Heart left ventricle (tissue), 16 donors: ENCODE results near the gene STIM1. TPM values are rescaled to one million over a fixed set of nuclear protein-coding genes. Genes with fewer than 3 reads are reported as not detected.

ENCODE experiments used
- ATAC-seq, 4 donors: fragments of 200-7000 bp; cut with Tn5 transposase; one replicate each; pipeline ENCODE4 v1.9.1; 2020 to 2022; ENCODE audit warnings: moderate library complexity in 4 of 4, mild to moderate bottlenecking in 3 of 4, moderate number of reproducible peaks in 1 of 4
- DNase-seq, 5 donors: peaks; one replicate each; pipeline ENCODE4 v3.0.0-alpha.2; 2020
- H3K27ac ChIP-seq, 12 donors: fragments of 200-600 bp; sonication (generic) in 4 of 12; one replicate each; pipeline versions ENCODE4 v1.5.0 to v1.8.0; 2016 to 2022; ENCODE audit warnings: mild to moderate bottlenecking in 2 of 12
- H3K27me3 ChIP-seq, 9 donors: fragments of 200-600 bp; sonication (generic) in 2 of 9; one replicate each; pipeline versions ENCODE4 v1.5.1 to v1.8.0; 2016 to 2022; ENCODE audit warnings: mild to moderate bottlenecking in 3 of 9
- H3K36me3 ChIP-seq, 9 donors: fragments of 200-600 bp; sonication (generic) in 2 of 9; one replicate each; pipeline versions ENCODE4 v1.5.0 to v1.8.0; 2018 to 2022; ENCODE audit warnings: mild to moderate bottlenecking in 2 of 9
- H3K4me1 ChIP-seq, 12 donors: fragments of 200-600 bp; sonication (generic) in 4 of 12; one replicate each; pipeline versions ENCODE4 v1.5.0 to v1.8.0; 2016 to 2022; ENCODE audit warnings: mild to moderate bottlenecking in 3 of 12
- H3K4me3 ChIP-seq, 12 donors: fragments of 200-600 bp; sonication (generic) in 4 of 12; one replicate each; pipeline versions ENCODE4 v1.5.0 to v1.8.0; 2017 to 2022; ENCODE audit warnings: mild to moderate bottlenecking in 9 of 12, moderate library complexity in 4 of 12
- H3K9me3 ChIP-seq, 12 donors: fragments of 200-600 bp; sonication (generic) in 4 of 12; one replicate each; pipeline versions ENCODE4 v1.5.0 to v1.8.0; 2016 to 2022; ENCODE audit warnings: mild to moderate bottlenecking in 1 of 12
- POLR2A ChIP-seq, 2 donors: fragments of 450-650 bp; IDR thresholded peaks; one replicate each; pipeline ENCODE4 v1.6.1; 2017; ENCODE audit warnings: antibody characterized with exemption in 2 of 2, mild to moderate bottlenecking in 2 of 2, moderate library complexity in 2 of 2
- WGBS, 4 donors: extraction: QIAGEN DNeasy Blood & Tissue Kit in 2 of 4; methylation state at CpG; one replicate each; pipeline versions ENCODE4 v1.1.5 to v1.1.7; 2013 to 2018; 5-methylcytosine and 5-hydroxymethylcytosine counted together
- intact Hi-C, 10 donors: fragments of 100-400 bp; cut with DNase I; formaldehyde crosslinking; loops; one replicate each; pipeline versions ENCODE4 v1.11.1 to v1.14.2; 2022
- polyA plus RNA-seq, 2 donors: library from polyadenylated mRNA; stranded (reverse); fragments of 200-250 nt; gene quantifications; one replicate each; pipeline ENCODE4 v1.2.3, GENCODE V29; 2013
- total RNA-seq, 9 donors: library from RNA; depleted of rRNA in 2 of 9; stranded (reverse); fragments of >200 nt in 2 of 9; fragmentation: NEBNext Ultra II Directional in 3 of 9; extraction: Animal tissue kit (Norgen Biotek cat#: 25700) in 3 of 9; gene quantifications; one replicate each; pipeline versions ENCODE4 v1.1.0 to v1.2.4, GENCODE V29; 2016 to 2023
- TF ChIP-seq, protein P1 (sequence below), 12 donors: fragments of 200-600 bp; sonication (generic) in 4 of 12; IDR thresholded peaks; one replicate each; pipeline versions ENCODE4 v1.5.0 to v1.8.0; 2018 to 2022; ENCODE audit warnings: antibody characterized with exemption in 12 of 12, mild to moderate bottlenecking in 5 of 12
- donor health status: ischemic (EF 13 %, LVEDD 7.1; RV severe dilation, severe dysfunction).
- donor health status: healthy with polysubstance abuse.
- donor health status: DM: no; HTN: yes; CAD: no.
- donor health status: DM: no; HTN: no; CAD: no.
- donor health status: ischemic (EF 25% LVEDD 6.9; RV normal size, moderate dysfunction).
- donor health status: ischemic (EF 25% LVEDD 5.7; RV mildly dilated, moderate dysfunction).
- donor health status: healthy.
- donor health status: DM: yes; HTN: yes; CAD: no.
- donor health status: ischemic (EF 35%, LVEDD 5.7; RV mildly dilated, moderate dysfunction).
- donor health status: nonischemic (EF 11% LVEDD 7.7; RV severe dilation, severe dysfunction).
- donor health status: DM: yes; HTN: yes; CAD: no.
- donor health status: PGD.
- donor health status: ischemic (EF 29% LVEDD 5.4; RV normal size, mild dysfunction).
- donor health status: nonischemic (EF 23%, LVEDD 6.1; RV moderate dilation, normal function).

STIM1 gene
- total and polyA plus RNA-seq, 11 donors, result 13.2 to 42.9 (median 28.9) TPM

DNA sequence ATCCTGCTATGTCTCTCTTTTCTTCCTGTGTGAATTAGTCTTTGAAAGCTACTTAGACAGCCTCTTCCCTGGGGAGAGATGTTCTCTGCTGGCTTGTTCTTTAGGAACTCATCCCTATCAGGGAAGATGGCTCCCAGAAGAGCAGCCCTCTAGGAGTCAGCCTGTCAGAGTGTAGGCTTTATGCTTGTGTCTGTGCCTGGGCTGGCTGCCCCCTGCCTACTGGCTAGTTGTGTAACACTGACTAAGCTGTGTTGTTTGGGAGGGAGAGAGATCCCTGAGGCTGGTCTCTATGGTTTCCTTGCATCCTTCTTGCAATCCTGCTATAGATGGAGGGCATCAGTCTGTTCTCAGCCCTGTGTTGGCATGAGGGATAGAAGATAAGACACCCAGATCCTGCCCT is 112.2 kb downstream of the STIM1 start:
- H3K9me3 ChIP-seq, result no peaks in the 10 kb centered on the region
- no peak for DNase-seq
- no peak overlapping the region for H3K4me3 ChIP-seq
- peaks cover 0 to 18% (median 10%) of the 10 kb centered on the region in 9 donors for H3K36me3 ChIP-seq
- peaks cover 0 to 20% (median 1%) of the 10 kb centered on the region in 12 donors for H3K4me1 ChIP-seq
- no peak overlapping the region for H3K27ac ChIP-seq
- no peak for ATAC-seq
- no peaks in the 10 kb centered on the region for H3K27me3 ChIP-seq
- no peak for TF ChIP-seq POLR2A (IDR thresholded peaks at IDR 0.05)
- TF ChIP-seq, protein P1, sequence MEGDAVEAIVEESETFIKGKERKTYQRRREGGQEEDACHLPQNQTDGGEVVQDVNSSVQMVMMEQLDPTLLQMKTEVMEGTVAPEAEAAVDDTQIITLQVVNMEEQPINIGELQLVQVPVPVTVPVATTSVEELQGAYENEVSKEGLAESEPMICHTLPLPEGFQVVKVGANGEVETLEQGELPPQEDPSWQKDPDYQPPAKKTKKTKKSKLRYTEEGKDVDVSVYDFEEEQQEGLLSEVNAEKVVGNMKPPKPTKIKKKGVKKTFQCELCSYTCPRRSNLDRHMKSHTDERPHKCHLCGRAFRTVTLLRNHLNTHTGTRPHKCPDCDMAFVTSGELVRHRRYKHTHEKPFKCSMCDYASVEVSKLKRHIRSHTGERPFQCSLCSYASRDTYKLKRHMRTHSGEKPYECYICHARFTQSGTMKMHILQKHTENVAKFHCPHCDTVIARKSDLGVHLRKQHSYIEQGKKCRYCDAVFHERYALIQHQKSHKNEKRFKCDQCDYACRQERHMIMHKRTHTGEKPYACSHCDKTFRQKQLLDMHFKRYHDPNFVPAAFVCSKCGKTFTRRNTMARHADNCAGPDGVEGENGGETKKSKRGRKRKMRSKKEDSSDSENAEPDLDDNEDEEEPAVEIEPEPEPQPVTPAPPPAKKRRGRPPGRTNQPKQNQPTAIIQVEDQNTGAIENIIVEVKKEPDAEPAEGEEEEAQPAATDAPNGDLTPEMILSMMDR (IDR thresholded peaks at IDR 0.05), result no peak
- intact Hi-C loops, result no loop called here

DNA sequence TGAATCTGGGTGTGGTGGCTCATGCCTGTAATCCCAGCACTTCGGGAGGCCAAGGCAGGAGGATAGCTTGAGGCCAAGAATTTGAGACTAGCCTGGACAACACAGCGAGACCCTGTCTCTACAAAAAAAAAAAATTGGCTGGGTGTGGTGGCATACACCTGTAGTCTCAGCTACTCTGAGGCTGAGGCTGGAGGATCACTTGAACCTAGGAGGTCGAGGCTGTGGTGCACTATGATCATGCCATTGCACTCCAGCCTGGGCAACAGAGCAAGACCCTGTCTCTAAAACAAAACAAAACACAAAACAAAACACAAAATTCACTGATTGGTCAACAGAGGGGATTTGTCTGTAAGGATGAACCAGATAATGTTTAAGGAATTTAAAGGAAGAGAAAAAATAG is 113.7 kb downstream of the STIM1 start:
- H3K9me3 ChIP-seq, result no peaks in the 10 kb centered on the region
- TF ChIP-seq, protein P1 (IDR thresholded peaks at IDR 0.05), result no peak
- TF ChIP-seq POLR2A (IDR thresholded peaks at IDR 0.05), result no peak
- no peak overlapping the region for H3K27ac ChIP-seq
- DNase-seq, result no peak
- no peak overlapping the region for H3K4me3 ChIP-seq
- H3K4me1 ChIP-seq, result peaks cover 0 to 8% (median 0%) of the 10 kb centered on the region in 12 donors
- intact Hi-C loops, result no loop called here
- WGBS, 4 donors, result 92 to 98% (median 97%) methylated on average over 3 of the region's 3 CpGs
- no peak for ATAC-seq
- peaks cover 0 to 18% (median 10%) of the 10 kb centered on the region in 9 donors for H3K36me3 ChIP-seq
- no peaks in the 10 kb centered on the region for H3K27me3 ChIP-seq

DNA sequence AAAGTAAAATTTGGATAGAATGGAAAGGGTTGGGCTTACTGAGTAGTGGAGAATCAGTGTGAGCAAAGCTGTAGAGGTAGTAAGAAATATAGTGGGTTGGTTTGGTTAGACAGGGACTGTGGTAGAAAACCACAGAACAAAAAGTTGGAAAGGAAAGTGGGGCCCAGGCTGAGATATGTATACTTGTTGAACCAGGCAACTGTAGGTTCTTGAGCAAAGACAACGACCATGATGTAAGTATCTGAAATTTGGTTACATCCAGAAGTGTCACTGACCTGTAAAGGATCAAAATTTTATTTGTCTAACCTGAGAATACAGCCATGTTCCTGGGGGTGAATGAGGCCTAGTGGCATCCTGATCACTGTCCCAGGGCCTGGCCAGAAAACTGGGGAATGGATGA is 114.1 kb downstream of the STIM1 start:
- Histone ChIP-seq H3K4me1 (peaks cover 0 to 8% (median 0%) of the 10 kb centered on the region in 12 donors), H3K27ac (no peak overlapping the region), H3K27me3 (no peaks in the 10 kb centered on the region), H3K36me3 (peaks cover 0 to 18% (median 10%) of the 10 kb centered on the region in 9 donors), H3K4me3 (no peak overlapping the region), H3K9me3 (no peaks in the 10 kb centered on the region)
- 85 to 93% (median 87%) methylated on average over 1 of the region's 1 CpG for WGBS, 4 donors
- ATAC-seq, result no peak
- TF ChIP-seq POLR2A (IDR thresholded peaks at IDR 0.05), result no peak
- TF ChIP-seq, protein P1 (IDR thresholded peaks at IDR 0.05), result no peak
- intact Hi-C loops, result no loop called here
- no peak for DNase-seq

DNA sequence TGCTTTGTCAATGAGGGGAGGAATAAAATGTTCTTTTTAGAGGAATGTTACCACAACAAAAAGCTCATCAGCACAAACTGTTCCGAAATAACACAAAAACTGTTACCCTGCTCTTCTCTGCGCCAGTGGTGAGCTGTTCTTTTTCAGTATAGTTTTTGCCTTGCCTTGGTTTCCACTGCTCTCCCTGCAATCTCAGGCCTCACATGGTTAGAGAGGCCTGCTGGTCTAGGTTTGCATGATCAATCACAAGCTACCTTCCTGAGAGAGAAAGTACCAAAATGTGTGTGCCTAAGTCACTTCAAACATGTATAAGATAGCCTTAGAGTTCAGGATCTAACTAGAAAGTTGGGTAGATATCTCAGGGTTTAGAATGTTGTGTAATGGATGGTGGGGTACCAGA is 114.6 kb downstream of the STIM1 start:
- no peak for TF ChIP-seq POLR2A (IDR thresholded peaks at IDR 0.05)
- TF ChIP-seq, protein P1 (IDR thresholded peaks at IDR 0.05), result no peak
- Histone ChIP-seq H3K27me3 (no peaks in the 10 kb centered on the region), H3K36me3 (peaks cover 0 to 18% (median 10%) of the 10 kb centered on the region in 9 donors), H3K9me3 (no peaks in the 10 kb centered on the region), H3K27ac (no peak overlapping the region), H3K4me1 (peaks cover 0 to 8% (median 0%) of the 10 kb centered on the region in 12 donors), H3K4me3 (no peak overlapping the region)
- DNase-seq (no peak), ATAC-seq (no peak)
- 94 to 99% (median 96%) methylated on average over 2 of the region's 2 CpGs for WGBS, 4 donors
- intact Hi-C loops, result no loop called here
